PC-9 (cell line): Measurements from ENCODE around the gene TBC1D2B. TPM values are rescaled to one million over a fixed set of nuclear protein-coding genes. Genes with fewer than 3 reads are reported as not detected.

Source experiments
- BruUV-seq: library from RNA; stranded (reverse); fragments of 400-500 nt; replicated peaks from 2 replicates; lab custom pipeline; 2021; lab: Mats Ljungman, UMichigan
- CTCF ChIA-PET: fragments of 300-600 bp; sonication (Branson Sonifier 250); formaldehyde crosslinking; loops from one replicate; lab custom pipeline; 2022; ENCODE audit warnings: antibody characterized with exemption; lab: Charles Lee
- POLR2A ChIA-PET: fragments of 300-600 bp; sonication (Branson Sonifier 250); formaldehyde crosslinking; loops from one replicate; lab custom pipeline; 2022; ENCODE audit warnings: antibody characterized with exemption; ENCODE audit not compliant: unreplicated experiment; lab: Charles Lee
- DNase-seq, 2 experiments: peaks; one replicate each; pipeline versions ENCODE4 v3.0.0 to v3.0.0-alpha.2; 2015 to 2022; ENCODE audit warnings: mixed read lengths in 1 of 2
- H2AFZ ChIP-seq: fragments of 200-600 bp; sonication (generic); 2 replicates; pipeline ENCODE4 v1.8.1; 2017; ENCODE audit warnings: antibody characterized with exemption
- H3F3A ChIP-seq: fragments of 200-600 bp; sonication (generic); 2 replicates; pipeline ENCODE4 v1.8.1; 2017; ENCODE audit warnings: antibody characterized with exemption, mild to moderate bottlenecking, low read depth; ENCODE audit not compliant: insufficient read depth
- H3K27ac ChIP-seq: fragments of 200-600 bp; sonication (generic); 2 replicates; pipeline ENCODE4 v1.6.1; 2016; ENCODE audit warnings: mixed run types
- H3K27me3 ChIP-seq: fragments of 200-600 bp; sonication (generic); 2 replicates; pipeline ENCODE4 v1.6.1; 2016; ENCODE audit warnings: low read depth, mixed run types; ENCODE audit not compliant: insufficient read depth
- H3K36me3 ChIP-seq: fragments of 200-600 bp; sonication (generic); 2 replicates; pipeline ENCODE4 v1.6.1; 2016; ENCODE audit warnings: low read depth, mixed run types
- H3K4me1 ChIP-seq: fragments of 200-600 bp; sonication (generic); replicated peaks from 2 replicates; pipeline ENCODE4 v1.6.1; 2016; ENCODE audit warnings: mixed run types; ENCODE audit not compliant: insufficient read depth
- H3K4me2 ChIP-seq: fragments of 200-600 bp; sonication (generic); 2 replicates; pipeline ENCODE4 v1.6.1; 2017; ENCODE audit warnings: mixed run types
- H3K4me3 ChIP-seq: fragments of 200-600 bp; sonication (generic); 2 replicates; pipeline ENCODE4 v1.6.1; 2016; ENCODE audit warnings: mixed run types
- H3K79me2 ChIP-seq: fragments of 200-600 bp; sonication (generic); 2 replicates; pipeline ENCODE4 v1.6.1; 2017; ENCODE audit warnings: low read depth, mixed run types
- H3K9me2 ChIP-seq: fragments of 200-600 bp; sonication (generic); 2 replicates; pipeline ENCODE4 v1.8.1; 2017; ENCODE audit warnings: mild to moderate bottlenecking; ENCODE audit not compliant: insufficient read depth
- H3K9me3 ChIP-seq: fragments of 200-600 bp; sonication (generic); 2 replicates; pipeline ENCODE4 v1.8.1; 2016; ENCODE audit warnings: low read depth; ENCODE audit not compliant: insufficient read depth
- H4K20me1 ChIP-seq: fragments of 200-600 bp; sonication (generic); 2 replicates; pipeline ENCODE4 v1.8.1; 2017; ENCODE audit not compliant: insufficient read depth
- CTCF ChIP-seq: fragments of 200-600 bp; sonication (generic); conservative IDR thresholded peaks from 2 replicates; pipeline ENCODE4 v1.6.1; 2017; ENCODE audit warnings: mixed run types, antibody characterized with exemption, mild to moderate bottlenecking, moderate library complexity
- EZH2 ChIP-seq: fragments of 200-600 bp; sonication (generic); IDR thresholded peaks from 2 replicates; pipeline ENCODE4 v1.8.0; 2017; ENCODE audit warnings: antibody characterized with exemption, low read depth
- intact Hi-C: fragments of 100-400 bp; cut with micrococcal nuclease; formaldehyde crosslinking; loops from one replicate; pipeline ENCODE4 v1.10.0; 2022; ENCODE audit not compliant: unreplicated experiment
- total RNA-seq: library from RNA; stranded (reverse); gene quantifications from 2 replicates; pipeline ENCODE4 v1.2.3, GENCODE V29; 2021

Gene TBC1D2B
- total RNA-seq, 1 experiment from 2014 or later: 27.7 TPM

- no peak overlapping the region for H3K27ac ChIP-seq
- ChIA-PET CTCF (interaction anchor here (0.9 to 1.5 kb wide), 3 partner anchors 108 to 1085 kb away, joined by 3 to 9 read pairs (median 6); no protein-coding TSS in a partner anchor), POLR2A (no interaction called here)
- no peaks in the 10 kb centered on the region for H3K9me3 ChIP-seq
- no peak for DNase-seq
- TF ChIP-seq EZH2: no peak
- no peak overlapping the region for H2AFZ ChIP-seq
- no peaks in the 10 kb centered on the region for H3K79me2 ChIP-seq
- no peaks in the 10 kb centered on the region for H3K9me2 ChIP-seq
- no peaks in the 10 kb centered on the region for H3K27me3 ChIP-seq
- H3K36me3 ChIP-seq: no peaks in the 10 kb centered on the region
- peaks cover 9% of the 10 kb centered on the region; the same call in 1 of the 2 replicates for H3F3A ChIP-seq
- intact Hi-C loops: loop anchor here (5.0 kb wide), 1 partner anchor 205 kb away; no protein-coding TSS in a partner anchor
- H3K4me2 ChIP-seq: no peak overlapping the region
- peaks cover 29% of the 10 kb centered on the region for H3K4me1 ChIP-seq
- H3K4me3 ChIP-seq: no peak overlapping the region
- H4K20me1 ChIP-seq: no peaks in the 10 kb centered on the region
- BruUV-seq: no TSS peak
These were observed 30.0 kb upstream of the TBC1D2B start for GRCh38 chr15:78107471-78107870.

GRCh38 chr15:78105476-78106241, 28.1 kb upstream of the TBC1D2B start:
- Histone ChIP-seq H3K27me3 (no peaks in the 10 kb centered on the region), H4K20me1 (no peaks in the 10 kb centered on the region), H3K36me3 (no peaks in the 10 kb centered on the region), H2AFZ (no peak overlapping the region), H3K4me1 (peaks cover 46% of the 10 kb centered on the region), H3F3A (peaks cover 9% of the 10 kb centered on the region; the same call in 1 of the 2 replicates), H3K4me3 (no peak overlapping the region), H3K27ac (no peak overlapping the region), H3K79me2 (no peaks in the 10 kb centered on the region), H3K9me2 (no peaks in the 10 kb centered on the region), H3K4me2 (no peak overlapping the region), H3K9me3 (no peaks in the 10 kb centered on the region)
- ChIA-PET CTCF (no interaction called here), POLR2A (interaction anchor here (0.7 kb wide), 1 partner anchor 314 kb away, joined by 3 read pairs; no protein-coding TSS in a partner anchor)
- intact Hi-C loops: loop anchor here (1.0 to 5.0 kb wide), 2 partner anchors 97 to 203 kb away; no protein-coding TSS in a partner anchor
- no peak for TF ChIP-seq CTCF
- TF ChIP-seq EZH2: no peak
- DNase-seq: no peak
- no TSS peak for BruUV-seq

- Histone ChIP-seq H3K9me2 (no peaks in the 10 kb centered on the region), H3K36me3 (no peaks in the 10 kb centered on the region), H3F3A (peaks cover 9% of the 10 kb centered on the region; the same call in 1 of the 2 replicates), H4K20me1 (no peaks in the 10 kb centered on the region), H3K4me2 (peak overlapping the region; percentile 42; the same call in 1 of the 2 replicates), H3K9me3 (no peaks in the 10 kb centered on the region), H3K27ac (no peak overlapping the region), H3K27me3 (no peaks in the 10 kb centered on the region), H3K4me3 (no peak overlapping the region), H3K4me1 (peaks cover 46% of the 10 kb centered on the region), H2AFZ (no peak overlapping the region), H3K79me2 (no peaks in the 10 kb centered on the region)
- no TSS peak for BruUV-seq
- intact Hi-C loops: loop anchor here (1.0 to 5.0 kb wide), 2 partner anchors 97 to 203 kb away; no protein-coding TSS in a partner anchor
- POLR2A ChIA-PET: interaction anchor here (0.6 kb wide), 1 partner anchor 68 kb away, joined by 3 read pairs; no protein-coding TSS in a partner anchor
- TF ChIP-seq CTCF (no peak), EZH2 (no peak)
- DNase-seq: no peak
- CTCF ChIA-PET: no interaction called here
These were observed 27.3 kb upstream of the TBC1D2B start for GRCh38 chr15:78104566-78105475.
